Measurements from ENCODE around the gene ADORA2A.

Gene ADORA2A

GRCh38 chr22:24429411-24430365, 2.3 kb downstream of the ADORA2A start:
- Histone ChIP-seq H3K9ac (ENCODE audit: low read depth, low read length) (no peak overlapping the region), H3K4me1 (ENCODE audit: insufficient read depth, low read length) (peaks cover 18% of the 10 kb centered on the region; the same call in 1 of the 2 replicates), H3K9me3 (ENCODE audit: control insufficient read depth, insufficient read depth, low read length) (no peaks in the 10 kb centered on the region), H3K36me3 (ENCODE audit: insufficient read depth, low read length) (no peaks in the 10 kb centered on the region)

DNA sequence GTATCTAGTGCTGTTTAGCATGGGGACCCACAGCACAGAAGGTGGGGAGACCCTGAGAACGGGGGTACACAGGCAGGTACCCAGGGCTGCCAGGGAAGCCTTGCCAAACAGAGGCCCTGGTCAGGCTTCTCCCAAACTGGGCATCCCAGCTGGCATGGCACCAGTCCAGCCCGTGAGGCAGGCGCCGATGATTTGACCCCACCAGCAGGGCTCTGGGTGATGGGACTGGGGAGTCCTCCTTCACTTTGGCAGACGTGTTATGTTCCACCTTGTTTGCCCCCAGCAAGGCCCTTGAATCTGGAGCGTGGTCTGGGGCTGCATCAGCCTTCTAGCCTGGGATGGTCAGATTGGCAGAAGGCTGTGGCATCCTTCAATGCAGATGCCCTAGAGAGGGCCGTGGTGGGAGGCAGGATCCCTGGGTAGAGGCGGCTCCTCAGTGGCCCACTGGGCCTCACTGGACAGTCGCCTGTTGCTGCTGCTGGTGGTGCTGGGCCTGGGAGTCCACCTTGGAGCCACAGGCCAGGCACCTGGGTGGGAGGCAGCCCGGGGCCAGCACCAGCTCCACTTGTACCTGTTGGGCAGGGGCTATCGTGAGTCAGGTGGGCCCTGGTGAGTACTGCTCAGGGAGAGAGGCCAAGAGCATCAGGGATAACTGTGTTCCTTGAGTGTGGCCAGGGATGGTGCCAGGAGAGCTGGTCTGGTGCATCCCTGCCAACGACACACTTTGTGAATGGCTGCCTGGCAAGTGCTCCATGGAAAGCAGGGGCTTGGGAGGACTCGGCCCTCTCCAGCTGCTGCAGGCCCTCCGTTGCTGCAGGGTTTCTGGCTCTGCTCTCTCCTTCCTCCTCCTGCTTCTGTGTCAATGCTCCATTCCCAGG, 3.3 kb downstream of the ADORA2A start:
- no peak overlapping the region for H3K9ac ChIP-seq (ENCODE audit: low read depth, low read length)
- H3K9me3 ChIP-seq (ENCODE audit: control insufficient read depth, insufficient read depth, low read length), result no peaks in the 10 kb centered on the region
- peaks cover 19% of the 10 kb centered on the region; the same call in 1 of the 2 replicates for H3K4me1 ChIP-seq (ENCODE audit: insufficient read depth, low read length)
- H3K36me3 ChIP-seq (ENCODE audit: insufficient read depth, low read length), result no peaks in the 10 kb centered on the region

GRCh38 chr22:24431309-24432034, 4.1 kb downstream of the ADORA2A start:
- Histone ChIP-seq H3K4me1 (ENCODE audit: insufficient read depth, low read length) (peaks cover 23% of the 10 kb centered on the region; the same call in 1 of the 2 replicates), H3K9ac (ENCODE audit: low read depth, low read length) (no peak overlapping the region), H3K9me3 (ENCODE audit: control insufficient read depth, insufficient read depth, low read length) (no peaks in the 10 kb centered on the region), H3K36me3 (ENCODE audit: insufficient read depth, low read length) (no peaks in the 10 kb centered on the region)

GRCh38 chr22:24432059-24432853, 4.9 kb downstream of the ADORA2A start:
- Histone ChIP-seq H3K4me1 (ENCODE audit: insufficient read depth, low read length) (peaks cover 23% of the 10 kb centered on the region; the same call in 1 of the 2 replicates), H3K9ac (ENCODE audit: low read depth, low read length) (no peak overlapping the region), H3K36me3 (ENCODE audit: insufficient read depth, low read length) (no peaks in the 10 kb centered on the region), H3K9me3 (ENCODE audit: control insufficient read depth, insufficient read depth, low read length) (no peaks in the 10 kb centered on the region)

- Histone ChIP-seq H3K9me3 (ENCODE audit: control insufficient read depth, insufficient read depth, low read length) (no peaks in the 10 kb centered on the region), H3K4me1 (ENCODE audit: insufficient read depth, low read length) (peaks cover 23% of the 10 kb centered on the region; the same call in 1 of the 2 replicates), H3K9ac (ENCODE audit: low read depth, low read length) (no peak overlapping the region), H3K36me3 (ENCODE audit: insufficient read depth, low read length) (no peaks in the 10 kb centered on the region)
Measured at GRCh38 chr22:24433001-24433827, 5.8 kb downstream of the ADORA2A start.

DNA sequence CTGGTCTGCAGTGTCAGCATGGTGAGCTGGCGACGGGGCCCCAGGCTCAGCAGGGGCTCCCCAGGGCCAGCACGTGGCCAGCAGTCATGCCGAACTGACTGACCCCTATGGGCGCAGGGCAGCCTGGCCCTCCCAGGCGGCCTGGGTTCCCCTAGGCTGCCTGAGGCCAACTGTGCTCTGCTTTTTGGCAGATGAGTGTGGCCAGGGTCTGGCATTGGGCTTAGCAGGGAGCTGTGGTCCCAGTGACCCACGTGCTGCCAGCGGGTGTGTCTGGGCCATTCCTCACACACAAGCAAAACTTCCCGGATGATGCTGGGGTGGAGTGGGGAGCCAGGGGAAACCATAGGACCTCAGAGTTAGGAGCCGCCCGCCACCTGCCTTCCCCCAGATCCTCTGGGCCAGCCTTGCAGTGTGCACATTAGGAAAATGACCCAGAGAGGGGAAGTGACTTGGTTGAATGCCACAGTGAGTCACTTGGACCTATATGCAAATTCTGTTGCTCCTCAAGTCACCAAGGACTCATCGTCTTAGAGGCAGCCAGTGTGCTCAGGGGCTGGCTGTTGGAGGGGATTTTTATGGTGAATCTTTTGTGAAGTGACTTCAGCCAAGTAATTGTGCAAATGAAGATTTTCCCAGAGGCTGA, 6.5 kb downstream of the ADORA2A start:
- H3K9ac ChIP-seq (ENCODE audit: low read depth, low read length), result no peak overlapping the region
- no peaks in the 10 kb centered on the region for H3K36me3 ChIP-seq (ENCODE audit: insufficient read depth, low read length)
- no peaks in the 10 kb centered on the region for H3K9me3 ChIP-seq (ENCODE audit: control insufficient read depth, insufficient read depth, low read length)
- H3K4me1 ChIP-seq (ENCODE audit: insufficient read depth, low read length), result peaks cover 20% of the 10 kb centered on the region; the same call in 1 of the 2 replicates

- Histone ChIP-seq H3K4me1 (ENCODE audit: insufficient read depth, low read length) (peaks cover 19% of the 10 kb centered on the region; the same call in 1 of the 2 replicates), H3K9ac (ENCODE audit: low read depth, low read length) (no peak overlapping the region), H3K36me3 (ENCODE audit: insufficient read depth, low read length) (no peaks in the 10 kb centered on the region), H3K9me3 (ENCODE audit: control insufficient read depth, insufficient read depth, low read length) (no peaks in the 10 kb centered on the region)
Measured at GRCh38 chr22:24434471-24435322, 7.3 kb downstream of the ADORA2A start.

DNA sequence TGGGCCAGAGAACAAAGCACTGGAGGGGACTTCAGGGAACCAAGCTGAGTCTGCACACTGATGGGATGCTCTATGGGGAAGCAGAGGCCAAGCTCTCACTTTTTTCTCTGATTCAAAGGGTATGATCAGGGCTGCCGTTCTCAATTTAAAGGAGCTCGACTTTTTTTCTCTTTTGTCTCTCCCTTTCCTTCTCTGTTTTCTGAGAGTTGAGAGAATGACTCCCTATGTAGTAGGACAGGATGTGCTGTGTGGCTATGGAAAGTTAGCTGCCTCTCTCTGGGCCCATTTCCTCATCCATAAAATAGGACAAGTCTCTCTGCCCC, 7.9 kb downstream of the ADORA2A start:
- Histone ChIP-seq H3K9me3 (ENCODE audit: control insufficient read depth, insufficient read depth, low read length) (no peaks in the 10 kb centered on the region), H3K9ac (ENCODE audit: low read depth, low read length) (no peak overlapping the region), H3K36me3 (ENCODE audit: insufficient read depth, low read length) (no peaks in the 10 kb centered on the region), H3K4me1 (ENCODE audit: insufficient read depth, low read length) (peaks cover 19% of the 10 kb centered on the region; the same call in 1 of the 2 replicates)

DNA sequence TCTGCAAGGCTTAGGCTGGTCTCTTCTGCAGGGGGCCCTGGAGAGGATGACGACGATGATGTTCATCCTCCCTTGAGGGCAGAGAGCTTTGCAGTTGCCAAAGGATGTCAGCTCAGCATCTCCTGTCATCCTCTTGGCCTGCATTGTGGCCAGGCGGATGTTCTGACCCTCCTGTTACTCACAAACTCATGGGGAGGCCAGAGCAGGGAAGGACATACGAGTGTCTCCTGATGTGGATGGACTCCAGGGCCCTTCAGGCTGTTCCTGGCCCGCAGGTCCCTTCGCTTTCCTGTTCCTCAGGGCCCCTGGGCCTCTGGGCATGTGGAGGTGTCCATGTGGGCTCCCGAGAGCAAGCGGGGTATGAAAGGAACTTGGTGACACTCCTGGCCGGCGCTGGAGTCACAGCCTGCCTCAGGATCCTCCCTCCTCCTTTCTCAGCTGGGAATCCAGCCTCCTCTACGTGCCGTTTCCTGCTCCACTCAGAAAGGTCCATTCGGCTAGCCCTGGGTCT, 8.5 kb downstream of the ADORA2A start:
- no peaks in the 10 kb centered on the region for H3K9me3 ChIP-seq (ENCODE audit: control insufficient read depth, insufficient read depth, low read length)
- H3K9ac ChIP-seq (ENCODE audit: low read depth, low read length), result no peak overlapping the region
- peaks cover 19% of the 10 kb centered on the region; the same call in 1 of the 2 replicates for H3K4me1 ChIP-seq (ENCODE audit: insufficient read depth, low read length)
- H3K36me3 ChIP-seq (ENCODE audit: insufficient read depth, low read length), result no peaks in the 10 kb centered on the region

GRCh38 chr22:24436553-24436952, 9.2 kb downstream of the ADORA2A start:
- Histone ChIP-seq H3K4me1 (ENCODE audit: insufficient read depth, low read length) (peaks cover 19% of the 10 kb centered on the region; the same call in 1 of the 2 replicates), H3K9ac (ENCODE audit: low read depth, low read length) (no peak overlapping the region), H3K9me3 (ENCODE audit: control insufficient read depth, insufficient read depth, low read length) (no peaks in the 10 kb centered on the region), H3K36me3 (ENCODE audit: insufficient read depth, low read length) (no peaks in the 10 kb centered on the region; the same call in 1 of the 2 replicates)

DNA sequence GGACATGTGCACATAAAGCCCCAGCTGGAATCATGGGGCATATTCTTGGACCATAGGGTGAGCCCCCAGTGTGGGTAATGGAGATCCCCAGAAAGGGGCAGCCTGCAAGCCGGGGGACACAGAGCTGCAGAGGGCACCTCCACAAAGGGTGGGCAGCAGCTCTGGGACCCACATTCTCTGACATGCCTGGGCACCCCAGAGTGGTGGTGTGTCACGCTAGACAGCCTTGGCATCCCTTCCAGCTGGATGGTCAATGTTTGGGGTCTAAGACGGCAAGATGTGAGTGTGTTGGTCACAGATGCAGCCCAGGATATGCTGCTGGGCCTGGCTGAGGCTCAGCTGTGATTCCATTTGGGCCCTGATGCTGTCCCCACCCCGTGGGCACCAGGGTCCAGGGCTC, 9.7 kb downstream of the ADORA2A start:
- Histone ChIP-seq H3K36me3 (ENCODE audit: insufficient read depth, low read length) (no peaks in the 10 kb centered on the region; the same call in 1 of the 2 replicates), H3K9me3 (ENCODE audit: control insufficient read depth, insufficient read depth, low read length) (no peaks in the 10 kb centered on the region), H3K9ac (ENCODE audit: low read depth, low read length) (no peak overlapping the region), H3K4me1 (ENCODE audit: insufficient read depth, low read length) (peaks cover 16% of the 10 kb centered on the region; the same call in 1 of the 2 replicates)

Measured in ES-I3 (cell line).